KMS-11 (cell line): ENCODE data around the gene KCNA1.

ENCODE experiments used
- H2AFZ ChIP-seq: fragments of 200-600 bp; sonication (generic); 2 replicates; pipeline ENCODE4 v1.6.1; 2016; ENCODE audit warnings: antibody characterized with exemption, mixed run types, low read depth
- H3K27ac ChIP-seq: fragments of 200-600 bp; sonication (generic); 2 replicates; pipeline ENCODE4 v1.6.1; 2016; ENCODE audit warnings: mild to moderate bottlenecking, mixed run types
- H3K27me3 ChIP-seq: fragments of 200-600 bp; sonication (generic); 2 replicates; pipeline ENCODE4 v1.6.1; 2017; ENCODE audit warnings: mild to moderate bottlenecking, low read depth, mixed run types, moderate library complexity; ENCODE audit not compliant: insufficient read depth
- H3K36me3 ChIP-seq: fragments of 200-600 bp; sonication (generic); 2 replicates; pipeline ENCODE4 v1.6.1; 2017; ENCODE audit warnings: mild to moderate bottlenecking, mixed run types; ENCODE audit not compliant: insufficient read depth
- H3K4me1 ChIP-seq: fragments of 200-600 bp; sonication (generic); 2 replicates; pipeline ENCODE4 v1.6.1; 2016; ENCODE audit warnings: mild to moderate bottlenecking, low read depth, mixed run types; ENCODE audit not compliant: poor library complexity, severe bottlenecking
- H3K4me2 ChIP-seq: fragments of 200-600 bp; sonication (generic); 2 replicates; pipeline ENCODE4 v1.7.0; 2016; ENCODE audit warnings: mild to moderate bottlenecking, mixed run types
- H3K4me3 ChIP-seq: fragments of 200-600 bp; sonication (generic); IDR thresholded peaks from 2 replicates; pipeline ENCODE4 v1.6.1; 2017; ENCODE audit warnings: low read depth, low read length, mixed read lengths; ENCODE audit not compliant: insufficient read depth
- H3K79me2 ChIP-seq: fragments of 200-600 bp; sonication (generic); 2 replicates; pipeline ENCODE4 v1.6.1; 2016; ENCODE audit warnings: low read depth, mixed run types; ENCODE audit not compliant: insufficient read depth
- H3K9ac ChIP-seq: fragments of 200-600 bp; sonication (generic); 2 replicates; pipeline ENCODE4 v1.6.1; 2016; ENCODE audit warnings: mild to moderate bottlenecking, mixed run types
- H4K20me1 ChIP-seq: fragments of 200-600 bp; sonication (generic); 2 replicates; pipeline ENCODE4 v1.6.1; 2016; ENCODE audit warnings: mild to moderate bottlenecking, mixed run types; ENCODE audit not compliant: insufficient read depth
- TF ChIP-seq, protein P1 (sequence below): fragments of 200-600 bp; sonication (generic); conservative IDR thresholded peaks from 2 replicates; pipeline ENCODE4 v1.6.1; 2017; ENCODE audit warnings: low read depth, mild to moderate bottlenecking, antibody characterized with exemption, low read length, moderate library complexity, mixed read lengths

KCNA1 gene

DNA sequence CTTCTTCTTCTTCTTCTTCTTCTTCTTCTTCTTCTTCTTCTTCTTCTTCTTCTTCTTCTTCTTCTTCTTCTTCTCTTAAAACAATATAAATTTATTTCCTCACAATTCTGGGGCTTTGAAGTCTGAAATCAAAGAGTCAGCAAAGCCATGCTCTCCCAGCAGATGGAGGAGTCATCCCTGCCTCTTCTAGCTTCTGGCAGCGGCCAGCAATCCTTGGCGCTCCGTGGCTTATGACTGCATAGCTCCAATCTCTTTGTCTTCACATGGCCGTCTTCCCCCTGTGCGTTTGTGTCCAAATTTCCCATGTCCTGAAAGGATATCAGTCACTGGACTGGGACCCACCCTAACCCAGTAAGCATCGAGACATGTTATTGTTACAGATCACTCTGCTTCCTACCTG lies 22.9 kb downstream of the KCNA1 start:
- H4K20me1 ChIP-seq, result no peaks in the 10 kb centered on the region
- TF ChIP-seq, protein P1, sequence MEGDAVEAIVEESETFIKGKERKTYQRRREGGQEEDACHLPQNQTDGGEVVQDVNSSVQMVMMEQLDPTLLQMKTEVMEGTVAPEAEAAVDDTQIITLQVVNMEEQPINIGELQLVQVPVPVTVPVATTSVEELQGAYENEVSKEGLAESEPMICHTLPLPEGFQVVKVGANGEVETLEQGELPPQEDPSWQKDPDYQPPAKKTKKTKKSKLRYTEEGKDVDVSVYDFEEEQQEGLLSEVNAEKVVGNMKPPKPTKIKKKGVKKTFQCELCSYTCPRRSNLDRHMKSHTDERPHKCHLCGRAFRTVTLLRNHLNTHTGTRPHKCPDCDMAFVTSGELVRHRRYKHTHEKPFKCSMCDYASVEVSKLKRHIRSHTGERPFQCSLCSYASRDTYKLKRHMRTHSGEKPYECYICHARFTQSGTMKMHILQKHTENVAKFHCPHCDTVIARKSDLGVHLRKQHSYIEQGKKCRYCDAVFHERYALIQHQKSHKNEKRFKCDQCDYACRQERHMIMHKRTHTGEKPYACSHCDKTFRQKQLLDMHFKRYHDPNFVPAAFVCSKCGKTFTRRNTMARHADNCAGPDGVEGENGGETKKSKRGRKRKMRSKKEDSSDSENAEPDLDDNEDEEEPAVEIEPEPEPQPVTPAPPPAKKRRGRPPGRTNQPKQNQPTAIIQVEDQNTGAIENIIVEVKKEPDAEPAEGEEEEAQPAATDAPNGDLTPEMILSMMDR, result no peak
- H2AFZ ChIP-seq, result no peak overlapping the region
- no peak overlapping the region for H3K27ac ChIP-seq
- no peak overlapping the region for H3K9ac ChIP-seq
- H3K27me3 ChIP-seq, result no peaks in the 10 kb centered on the region
- no peak overlapping the region for H3K4me2 ChIP-seq
- no peaks in the 10 kb centered on the region for H3K4me1 ChIP-seq
- no peak overlapping the region for H3K4me3 ChIP-seq
- H3K79me2 ChIP-seq, result no peaks in the 10 kb centered on the region
- H3K36me3 ChIP-seq, result no peaks in the 10 kb centered on the region

- H3K4me3 ChIP-seq, result no peak overlapping the region
- no peaks in the 10 kb centered on the region for H3K4me1 ChIP-seq
- TF ChIP-seq, protein P1, result no peak
- no peak overlapping the region for H3K9ac ChIP-seq
- no peak overlapping the region for H2AFZ ChIP-seq
- H3K27ac ChIP-seq, result no peak overlapping the region
- H3K36me3 ChIP-seq, result no peaks in the 10 kb centered on the region
- no peaks in the 10 kb centered on the region for H3K27me3 ChIP-seq
- no peaks in the 10 kb centered on the region for H3K79me2 ChIP-seq
- H4K20me1 ChIP-seq, result no peaks in the 10 kb centered on the region
- no peak overlapping the region for H3K4me2 ChIP-seq
Measured at GRCh38 chr12:4933411-4933810, 23.7 kb downstream of the KCNA1 start.

DNA sequence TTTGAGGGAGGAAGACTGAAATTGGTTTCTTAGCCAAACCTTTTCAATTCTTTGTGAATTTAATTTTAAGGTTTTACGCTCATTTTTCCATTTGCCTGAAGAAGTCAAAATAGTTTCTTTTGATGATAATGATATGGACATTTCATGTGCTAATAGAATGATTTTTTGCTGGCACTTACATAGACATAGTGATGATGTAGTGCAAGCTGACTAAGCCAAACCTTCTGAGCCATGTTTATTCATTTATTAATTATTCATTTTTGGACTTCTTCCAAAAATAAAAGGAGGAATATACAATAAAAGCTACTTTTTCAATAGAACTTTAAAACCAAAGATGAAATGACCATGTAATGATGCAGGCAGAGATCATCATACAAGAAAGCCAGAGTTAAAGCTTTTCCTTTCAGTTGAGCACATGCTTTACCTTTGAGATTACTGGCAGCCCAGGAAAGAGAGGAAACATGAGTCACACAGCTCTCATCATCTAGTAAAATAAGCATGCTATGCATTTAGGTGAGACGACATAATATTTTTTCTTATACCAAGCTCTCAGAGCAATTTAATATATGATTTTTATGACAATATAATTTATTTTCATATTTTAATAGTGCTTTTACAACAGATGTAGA lies 24.8 kb downstream of the KCNA1 start:
- TF ChIP-seq, protein P1, result no peak
- Histone ChIP-seq H3K27ac (no peak overlapping the region), H3K4me1 (no peaks in the 10 kb centered on the region), H3K79me2 (no peaks in the 10 kb centered on the region), H4K20me1 (no peaks in the 10 kb centered on the region), H3K27me3 (no peaks in the 10 kb centered on the region), H2AFZ (no peak overlapping the region), H3K9ac (no peak overlapping the region), H3K36me3 (no peaks in the 10 kb centered on the region), H3K4me3 (no peak overlapping the region), H3K4me2 (no peak overlapping the region)

GRCh38 chr12:4938900-4939299 lies 29.2 kb downstream of the KCNA1 start:
- Histone ChIP-seq H3K27me3 (no peaks in the 10 kb centered on the region), H3K9ac (no peak overlapping the region), H3K79me2 (no peaks in the 10 kb centered on the region), H3K36me3 (no peaks in the 10 kb centered on the region), H3K4me2 (no peak overlapping the region), H3K4me1 (no peaks in the 10 kb centered on the region), H4K20me1 (no peaks in the 10 kb centered on the region), H3K27ac (no peak overlapping the region), H3K4me3 (no peak overlapping the region), H2AFZ (no peak overlapping the region)
- TF ChIP-seq, protein P1, result no peak
